HAP-1 (cell line): ENCODE measurements around the gene FCHSD1.

ENCODE experiments used
- DNase-seq, 2 experiments: peaks; one replicate each; pipeline ENCODE4 v3.0.0-alpha.2; 2016 to 2020; ENCODE audit warnings: low spot score in 2 of 2
- H3K27me3 ChIP-seq: fragments of 250-450 bp; sonication (Bioruptor Pico); 2 replicates; pipeline ENCODE4 v1.5.1; 2020; ENCODE audit warnings: low read depth, mild to moderate bottlenecking, moderate library complexity
- H3K36me3 ChIP-seq: fragments of 250-450 bp; sonication (Bioruptor Pico); replicated peaks from 2 replicates; pipeline ENCODE4 v1.5.1; 2020; ENCODE audit warnings: mild to moderate bottlenecking
- H3K4me1 ChIP-seq: fragments of 250-450 bp; sonication (Bioruptor Pico); 2 replicates; pipeline ENCODE4 v1.5.1; 2020; ENCODE audit warnings: mild to moderate bottlenecking
- H3K4me3 ChIP-seq: fragments of 250-450 bp; sonication (Bioruptor Pico); 2 replicates; pipeline ENCODE4 v1.5.1; 2020; ENCODE audit warnings: mild to moderate bottlenecking, moderate library complexity
- H3K9me3 ChIP-seq: fragments of 250-450 bp; sonication (Bioruptor Pico); 2 replicates; pipeline ENCODE4 v1.5.1; 2020; ENCODE audit warnings: mild to moderate bottlenecking, moderate library complexity
- in situ Hi-C: fragments of 300-500 bp; cut with MboI; formaldehyde crosslinking; loops from 3 replicates; pipeline ENCODE4 v1.14.3; 2020; ENCODE audit warnings: low sequenced_read_pairs, inconsistent platforms, mixed read lengths

FCHSD1 gene

GRCh38 chr5:141683596-141684141, 32.5 kb upstream of the FCHSD1 start:
- Histone ChIP-seq H3K9me3 (no peaks in the 10 kb centered on the region), H3K36me3 (no peaks in the 10 kb centered on the region), H3K4me1 (peaks cover 23% of the 10 kb centered on the region), H3K4me3 (no peak overlapping the region), H3K27me3 (no peaks in the 10 kb centered on the region)
- DNase-seq = no peak
- in situ Hi-C loops = loop anchor here (25.0 kb wide), 1 partner anchor 454 kb away; no protein-coding TSS in a partner anchor

- H3K4me1 ChIP-seq = peaks cover 23% of the 10 kb centered on the region
- DNase-seq = peak; percentile 58 to 85
- H3K36me3 ChIP-seq = no peaks in the 10 kb centered on the region
- H3K27me3 ChIP-seq = no peaks in the 10 kb centered on the region
- H3K9me3 ChIP-seq = no peaks in the 10 kb centered on the region
- in situ Hi-C loops = loop anchor here (25.0 kb wide), 1 partner anchor 455 kb away; no protein-coding TSS in a partner anchor
- H3K4me3 ChIP-seq = peak within 1 kb of the TSS; percentile 35
Observed at GRCh38 chr5:141681695-141682641, 30.8 kb upstream of the FCHSD1 start, which contains the start of gene ARAP3. Gene ARAP3, minus strand, starts transcription at chr5:141682230. Its CDS starts 1,744 bp downstream, at chr5:141680486.

GRCh38 chr5:141681295-141681694, 30.1 kb upstream of the FCHSD1 start:
- no peak for DNase-seq
- no peaks in the 10 kb centered on the region for H3K9me3 ChIP-seq
- H3K4me1 ChIP-seq = peaks cover 23% of the 10 kb centered on the region
- H3K36me3 ChIP-seq = no peaks in the 10 kb centered on the region
- in situ Hi-C loops = loop anchor here (25.0 kb wide), 1 partner anchor 456 kb away; no protein-coding TSS in a partner anchor
- H3K27me3 ChIP-seq = no peaks in the 10 kb centered on the region
- H3K4me3 ChIP-seq = peak overlapping the region; percentile 35

GRCh38 chr5:141680751-141681201, 29.6 kb upstream of the FCHSD1 start:
- Histone ChIP-seq H3K4me3 (peak overlapping the region; percentile 35), H3K27me3 (no peaks in the 10 kb centered on the region), H3K36me3 (no peaks in the 10 kb centered on the region), H3K9me3 (no peaks in the 10 kb centered on the region), H3K4me1 (peaks cover 23% of the 10 kb centered on the region)
- peak; percentile 58 to 80 for DNase-seq
- in situ Hi-C loops = loop anchor here (25.0 kb wide), 1 partner anchor 457 kb away; no protein-coding TSS in a partner anchor

GRCh38 chr5:141680178-141680577, 29.0 kb upstream of the FCHSD1 start:
- Histone ChIP-seq H3K4me3 (no peak overlapping the region), H3K4me1 (peaks cover 25% of the 10 kb centered on the region), H3K9me3 (no peaks in the 10 kb centered on the region), H3K36me3 (no peaks in the 10 kb centered on the region), H3K27me3 (no peaks in the 10 kb centered on the region)
- in situ Hi-C loops = loop anchor here (25.0 kb wide), 1 partner anchor 457 kb away; no protein-coding TSS in a partner anchor
- no peak for DNase-seq

- in situ Hi-C loops = loop anchor here (25.0 kb wide), 1 partner anchor 460 kb away; no protein-coding TSS in a partner anchor
Observed at GRCh38 chr5:141677415-141677814, 26.2 kb upstream of the FCHSD1 start.

GRCh38 chr5:141675672-141676071, 24.5 kb upstream of the FCHSD1 start:
- no peaks in the 10 kb centered on the region for H3K9me3 ChIP-seq
- in situ Hi-C loops = loop anchor here (25.0 kb wide), 1 partner anchor 462 kb away; no protein-coding TSS in a partner anchor
- H3K27me3 ChIP-seq = no peaks in the 10 kb centered on the region
- H3K4me3 ChIP-seq = no peak overlapping the region
- peaks cover 12% of the 10 kb centered on the region for H3K4me1 ChIP-seq
- no peak for DNase-seq
- H3K36me3 ChIP-seq = no peaks in the 10 kb centered on the region; the same call in 1 of the 2 replicates

More at GRCh38 chr5:141677415-141677814, 26.2 kb upstream of the FCHSD1 start:
- H3K4me1 ChIP-seq = peaks cover 25% of the 10 kb centered on the region
- no peaks in the 10 kb centered on the region for H3K9me3 ChIP-seq
- DNase-seq = peak in 1 of 2 experiments; percentile 66
- H3K36me3 ChIP-seq = no peaks in the 10 kb centered on the region; the same call in 1 of the 2 replicates
- no peaks in the 10 kb centered on the region for H3K27me3 ChIP-seq
- H3K4me3 ChIP-seq = no peak overlapping the region

- no peak overlapping the region for H3K4me3 ChIP-seq
Observed at GRCh38 chr5:141674747-141675146, 23.5 kb upstream of the FCHSD1 start.

GRCh38 chr5:141672841-141673813, 21.9 kb upstream of the FCHSD1 start:
- Histone ChIP-seq H3K4me1 (peaks cover 10% of the 10 kb centered on the region), H3K9me3 (no peaks in the 10 kb centered on the region), H3K27me3 (no peaks in the 10 kb centered on the region), H3K36me3 (no peaks in the 10 kb centered on the region; the same call in 1 of the 2 replicates), H3K4me3 (no peak overlapping the region)
- no peak for DNase-seq
- in situ Hi-C loops = no loop called here

More at GRCh38 chr5:141674747-141675146, 23.5 kb upstream of the FCHSD1 start:
- in situ Hi-C loops = loop anchor here (25.0 kb wide), 1 partner anchor 463 kb away; no protein-coding TSS in a partner anchor
- H3K27me3 ChIP-seq = no peaks in the 10 kb centered on the region
- no peaks in the 10 kb centered on the region for H3K9me3 ChIP-seq
- H3K4me1 ChIP-seq = peaks cover 10% of the 10 kb centered on the region
- peak; percentile 80 to 93 for DNase-seq
- H3K36me3 ChIP-seq = no peaks in the 10 kb centered on the region; the same call in 1 of the 2 replicates

GRCh38 chr5:141672071-141672840, 21.0 kb upstream of the FCHSD1 start:
- in situ Hi-C loops = no loop called here
- no peaks in the 10 kb centered on the region; the same call in 1 of the 2 replicates for H3K36me3 ChIP-seq
- DNase-seq = no peak
- peaks cover 10% of the 10 kb centered on the region for H3K4me1 ChIP-seq
- no peaks in the 10 kb centered on the region for H3K9me3 ChIP-seq
- H3K27me3 ChIP-seq = no peaks in the 10 kb centered on the region
- H3K4me3 ChIP-seq = no peak overlapping the region

GRCh38 chr5:141669520-141669919, 18.3 kb upstream of the FCHSD1 start:
- DNase-seq = no peak
- Histone ChIP-seq H3K36me3 (no peaks in the 10 kb centered on the region; the same call in 1 of the 2 replicates), H3K4me3 (no peak overlapping the region), H3K9me3 (no peaks in the 10 kb centered on the region), H3K4me1 (peaks cover 3% of the 10 kb centered on the region), H3K27me3 (no peaks in the 10 kb centered on the region)
- in situ Hi-C loops = no loop called here
